SIG-M5 treated with dmso at 0.1 percent for 504 hours (cell line): ENCODE results near the gene DNER.
"Not testable (repeated sequence)": the region's sequence is repeated elsewhere in the genome, so short reads cannot be mapped to it uniquely, and the experiment has no call there.

Experiments used
- DNase-seq: peaks from one replicate; lab custom pipeline; 2025; ENCODE audit not compliant: unreplicated experiment; lab: John Stamatoyannopoulos, UW

Gene DNER

GRCh38 chr2:229715895-229716507, 1.6 kb upstream of the DNER start:
- peak; percentile 60 for DNase-seq

- DNase-seq: peak; percentile 29
These were observed 584 bp upstream of the DNER start for GRCh38 chr2:229714736-229715541.

- no peak for DNase-seq
These were observed 830 bp downstream of the DNER start for GRCh38 chr2:229713371-229714079.

GRCh38 chr2:229712136-229712535, 2.2 kb downstream of the DNER start:
- peak; percentile 30 for DNase-seq

GRCh38 chr2:229708335-229708734, 6.0 kb downstream of the DNER start:
- no peak for DNase-seq

- DNase-seq: no peak
These were observed 10.3 kb downstream of the DNER start for GRCh38 chr2:229703909-229704630.

GRCh38 chr2:229701716-229702115, 12.6 kb downstream of the DNER start:
- no peak for DNase-seq

- DNase-seq: no peak
These were observed 13.3 kb downstream of the DNER start for GRCh38 chr2:229701062-229701461.

- DNase-seq: no peak
These were observed 18.4 kb downstream of the DNER start for GRCh38 chr2:229695961-229696360.

- DNase-seq: not testable (repeated sequence)
These were observed 20.5 kb downstream of the DNER start for GRCh38 chr2:229693845-229694244.

GRCh38 chr2:229691631-229692030, 22.7 kb downstream of the DNER start:
- DNase-seq: no peak

GRCh38 chr2:229689307-229689839, 25.0 kb downstream of the DNER start:
- DNase-seq: no peak

GRCh38 chr2:229688141-229688540, 26.2 kb downstream of the DNER start:
- no peak for DNase-seq

- DNase-seq: no peak
These were observed 28.0 kb downstream of the DNER start for GRCh38 chr2:229686122-229686919.

GRCh38 chr2:229684942-229685562, 29.3 kb downstream of the DNER start:
- DNase-seq: no peak

- no peak for DNase-seq
These were observed 34.8 kb downstream of the DNER start for GRCh38 chr2:229679393-229680125.

- no peak for DNase-seq
These were observed 38.8 kb downstream of the DNER start for GRCh38 chr2:229675569-229675968.

- DNase-seq: no peak
These were observed 39.4 kb downstream of the DNER start for GRCh38 chr2:229674830-229675530.
